ENCODE measurements around the gene CD8B.

Gene CD8B

DNA sequence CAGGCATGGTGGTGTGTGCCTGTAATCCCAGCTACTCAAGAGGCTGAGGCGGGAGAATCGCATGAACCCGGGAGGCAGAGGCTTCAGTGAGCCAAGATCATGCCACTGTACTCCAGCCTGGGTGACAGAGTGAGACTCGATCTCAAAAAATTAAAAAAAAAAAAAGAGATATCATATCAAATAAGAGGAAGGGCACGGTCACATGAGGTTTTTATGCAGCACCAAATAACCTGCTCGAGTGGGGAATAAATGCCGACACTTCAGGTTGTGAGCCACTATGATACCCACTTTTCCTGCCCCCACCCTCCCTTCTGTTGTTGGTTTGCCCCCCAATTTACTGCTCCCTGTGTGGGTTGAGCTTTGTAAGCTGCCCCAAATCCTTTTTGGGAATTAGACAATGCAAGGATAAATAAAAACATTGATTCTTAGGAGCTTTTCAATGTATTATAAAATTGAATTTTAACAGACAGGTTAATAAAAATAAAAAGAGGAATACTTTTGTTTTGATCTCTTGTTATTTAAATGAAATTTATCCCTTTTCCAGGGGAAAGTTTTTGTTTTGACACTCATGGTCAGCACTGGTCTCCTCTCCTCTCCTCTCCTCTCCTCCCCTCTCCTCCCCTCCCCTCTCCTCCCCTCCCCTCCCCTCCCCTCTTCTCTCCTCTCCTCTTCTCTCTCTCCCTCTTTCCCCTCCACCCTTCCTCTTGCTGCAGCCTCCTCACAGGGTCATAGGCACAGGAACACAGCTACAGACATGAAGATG, 29.2 kb downstream of the CD8B start:
- Histone ChIP-seq H3K4me3 (ENCODE audit: low read depth, low read length) (no peak overlapping the region), H3K36me3 (replicated peaks) (no peaks in the 10 kb centered on the region), H3K27ac (no peak overlapping the region), H3K27me3 (replicated peaks) (no peaks in the 10 kb centered on the region)
- no peak for DNase-seq
- TF ChIP-seq, protein P1, sequence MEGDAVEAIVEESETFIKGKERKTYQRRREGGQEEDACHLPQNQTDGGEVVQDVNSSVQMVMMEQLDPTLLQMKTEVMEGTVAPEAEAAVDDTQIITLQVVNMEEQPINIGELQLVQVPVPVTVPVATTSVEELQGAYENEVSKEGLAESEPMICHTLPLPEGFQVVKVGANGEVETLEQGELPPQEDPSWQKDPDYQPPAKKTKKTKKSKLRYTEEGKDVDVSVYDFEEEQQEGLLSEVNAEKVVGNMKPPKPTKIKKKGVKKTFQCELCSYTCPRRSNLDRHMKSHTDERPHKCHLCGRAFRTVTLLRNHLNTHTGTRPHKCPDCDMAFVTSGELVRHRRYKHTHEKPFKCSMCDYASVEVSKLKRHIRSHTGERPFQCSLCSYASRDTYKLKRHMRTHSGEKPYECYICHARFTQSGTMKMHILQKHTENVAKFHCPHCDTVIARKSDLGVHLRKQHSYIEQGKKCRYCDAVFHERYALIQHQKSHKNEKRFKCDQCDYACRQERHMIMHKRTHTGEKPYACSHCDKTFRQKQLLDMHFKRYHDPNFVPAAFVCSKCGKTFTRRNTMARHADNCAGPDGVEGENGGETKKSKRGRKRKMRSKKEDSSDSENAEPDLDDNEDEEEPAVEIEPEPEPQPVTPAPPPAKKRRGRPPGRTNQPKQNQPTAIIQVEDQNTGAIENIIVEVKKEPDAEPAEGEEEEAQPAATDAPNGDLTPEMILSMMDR (IDR thresholded peaks at IDR 0.05; ENCODE audit: low read depth, low read length, missing control alignments), result no peak
- in situ Hi-C loops (cut with HindIII; ENCODE audit: low pct_ligation_motif_present, low sequenced_read_pairs), result no loop called here

DNA sequence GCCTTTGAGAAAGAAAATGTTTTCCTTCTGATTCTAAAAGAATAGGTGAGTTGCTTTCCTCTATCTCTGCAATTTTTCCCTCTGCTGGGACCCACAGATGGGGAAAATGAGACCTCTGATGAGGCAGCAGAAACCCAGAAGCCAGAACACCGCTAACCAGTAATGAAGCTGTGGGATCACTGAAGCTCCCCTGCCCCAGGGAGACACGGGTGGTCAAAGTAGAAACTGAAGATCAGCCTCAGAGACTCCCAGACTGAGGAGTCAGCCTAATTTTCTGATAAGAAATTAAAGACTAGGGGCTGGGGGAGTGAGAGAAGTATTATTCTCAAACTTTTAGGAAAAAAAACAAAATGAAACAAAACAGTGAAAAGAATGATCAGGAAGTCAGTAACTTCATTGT, 30.1 kb downstream of the CD8B start:
- Histone ChIP-seq H3K36me3 (replicated peaks) (no peaks in the 10 kb centered on the region), H3K4me3 (ENCODE audit: low read depth, low read length) (no peak overlapping the region), H3K27me3 (replicated peaks) (no peaks in the 10 kb centered on the region), H3K27ac (no peak overlapping the region)
- in situ Hi-C loops (cut with HindIII; ENCODE audit: low pct_ligation_motif_present, low sequenced_read_pairs), result no loop called here
- no peak for DNase-seq
- TF ChIP-seq, protein P1 (IDR thresholded peaks at IDR 0.05; ENCODE audit: low read depth, low read length, missing control alignments), result no peak

DNA sequence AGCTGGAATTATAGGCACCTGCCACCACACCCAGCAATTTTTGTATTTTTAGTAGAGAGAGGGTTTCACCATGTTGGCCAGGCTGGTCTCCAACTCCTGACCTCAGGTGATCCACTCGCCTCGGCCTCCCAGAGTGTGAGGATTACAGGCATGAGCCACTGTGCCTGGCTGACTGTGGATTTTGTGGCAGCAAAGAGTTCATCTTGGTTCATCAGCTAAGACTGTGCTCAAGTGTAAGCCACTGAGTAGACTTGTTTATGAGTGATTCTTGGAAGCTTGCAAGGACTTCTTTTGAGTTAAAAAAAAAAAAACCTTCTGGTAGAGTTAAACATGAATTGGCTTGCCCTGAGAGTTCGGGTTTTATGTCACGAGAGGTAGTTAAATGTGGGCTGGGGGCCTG, 34.7 kb downstream of the CD8B start:
- Histone ChIP-seq H3K4me3 (ENCODE audit: low read depth, low read length) (no peak overlapping the region), H3K27ac (no peak overlapping the region), H3K36me3 (replicated peaks) (no peaks in the 10 kb centered on the region), H3K27me3 (replicated peaks) (no peaks in the 10 kb centered on the region)
- no peak for DNase-seq
- in situ Hi-C loops (cut with HindIII; ENCODE audit: low pct_ligation_motif_present, low sequenced_read_pairs), result no loop called here
- TF ChIP-seq, protein P1 (IDR thresholded peaks at IDR 0.05; ENCODE audit: low read depth, low read length, missing control alignments), result no peak

DNA sequence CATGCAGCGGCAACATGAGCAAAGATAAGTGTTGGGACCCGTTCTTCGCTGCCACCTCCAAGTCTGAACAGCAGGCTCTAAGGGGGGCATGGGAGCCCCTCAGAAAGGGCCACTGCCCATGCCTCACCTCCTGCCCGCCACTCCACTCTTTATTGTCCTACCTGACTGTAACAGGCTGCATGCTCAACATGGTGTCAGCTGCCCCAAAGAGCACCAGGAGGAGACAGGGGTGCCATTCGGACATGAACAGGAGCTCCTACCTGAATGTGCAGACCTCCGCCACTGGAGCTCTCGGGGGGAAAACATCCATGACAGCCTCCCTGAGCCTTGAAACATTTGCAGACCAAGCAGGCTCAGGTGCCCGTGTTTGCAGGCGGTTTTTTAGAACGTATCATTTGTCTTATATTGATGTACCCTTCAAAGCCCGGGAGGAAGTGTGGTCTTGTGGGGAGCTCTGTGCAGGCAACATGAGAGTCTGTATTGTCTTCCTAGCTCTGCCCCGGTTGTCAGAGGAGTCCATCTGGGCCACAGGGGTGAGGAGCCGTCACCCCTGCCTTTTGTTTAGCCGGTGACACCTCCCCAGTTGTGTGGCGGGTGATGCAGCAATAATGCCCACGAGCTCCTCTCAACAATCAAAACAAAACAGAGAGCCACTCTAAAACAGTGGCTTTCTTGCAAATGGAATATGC, 35.8 kb downstream of the CD8B start:
- no peak for DNase-seq
- TF ChIP-seq, protein P1 (IDR thresholded peaks at IDR 0.05; ENCODE audit: low read depth, low read length, missing control alignments), result no peak
- Histone ChIP-seq H3K36me3 (replicated peaks) (no peaks in the 10 kb centered on the region), H3K4me3 (ENCODE audit: low read depth, low read length) (no peak overlapping the region), H3K27me3 (replicated peaks) (no peaks in the 10 kb centered on the region), H3K27ac (no peak overlapping the region)
- in situ Hi-C loops (cut with HindIII; ENCODE audit: low pct_ligation_motif_present, low sequenced_read_pairs), result no loop called here

DNA sequence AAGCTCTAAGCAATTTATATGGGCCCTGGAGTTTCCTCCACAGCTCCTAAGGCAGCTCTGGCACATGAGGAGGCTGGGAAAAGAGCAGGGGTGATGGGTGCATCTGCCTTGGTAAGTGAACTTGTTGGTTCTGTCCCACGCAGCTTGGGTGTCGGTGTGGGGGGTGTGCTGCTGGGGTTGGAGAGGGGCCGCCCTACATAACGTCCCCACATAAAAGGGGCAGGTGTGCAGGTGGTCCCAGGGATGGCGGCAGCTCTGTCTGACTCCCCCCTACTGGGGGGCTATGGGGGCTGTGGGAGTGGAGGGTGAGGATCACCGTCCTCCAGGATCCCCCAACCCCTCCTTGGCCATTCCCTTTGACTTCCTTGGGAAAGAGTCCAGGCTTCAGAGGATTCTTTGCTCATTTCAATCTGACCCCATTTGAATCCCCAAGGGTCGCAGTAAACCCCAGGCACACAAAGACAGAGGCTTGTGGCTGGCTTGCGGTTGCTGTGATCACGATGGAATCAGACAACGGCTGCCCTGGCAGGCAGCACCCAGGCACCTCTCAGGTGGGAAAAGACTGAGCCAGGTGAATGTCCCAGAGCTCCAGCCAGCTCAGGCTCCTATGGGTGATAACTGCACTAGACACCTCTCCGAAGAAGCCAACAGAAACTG, 36.5 kb downstream of the CD8B start:
- TF ChIP-seq, protein P1 (IDR thresholded peaks at IDR 0.05; ENCODE audit: low read depth, low read length, missing control alignments), result no peak
- in situ Hi-C loops (cut with HindIII; ENCODE audit: low pct_ligation_motif_present, low sequenced_read_pairs), result no loop called here
- H3K27ac ChIP-seq, result no peak overlapping the region

More for the DNA sequence above, 36.5 kb downstream of the CD8B start:
- Histone ChIP-seq H3K4me3 (ENCODE audit: low read depth, low read length) (no peak overlapping the region), H3K36me3 (replicated peaks) (no peaks in the 10 kb centered on the region), H3K27me3 (replicated peaks) (no peaks in the 10 kb centered on the region)
- DNase-seq, result no peak

Data from brain microvascular endothelial cell (primary cell).